AG08395 (cell line): ENCODE results near the gene WNT16.

ENCODE experiments used
- DNase-seq: peaks from one replicate; pipeline ENCODE4 v3.0.0; 2012; ENCODE audit warnings: mixed read lengths, low spot score

Gene WNT16

DNA sequence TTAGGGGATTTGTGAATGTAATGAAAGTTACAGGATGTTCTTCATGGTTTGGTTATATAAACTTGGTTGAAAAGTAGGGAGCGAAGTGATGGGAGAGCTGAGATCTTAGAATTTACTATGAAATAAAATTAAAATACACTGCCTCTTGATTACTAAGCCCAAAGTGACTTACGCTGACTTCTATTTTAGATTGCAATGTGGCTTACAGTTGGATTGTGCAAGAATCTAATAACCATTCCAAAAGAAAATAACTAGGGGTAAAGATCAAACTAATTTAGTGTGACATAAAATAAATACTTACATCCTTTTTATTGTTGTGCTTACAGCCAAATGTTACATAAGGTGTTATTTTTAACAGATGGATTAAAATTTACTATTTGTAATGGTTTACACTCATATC lies 15.3 kb downstream of the WNT16 start:
- no peak for DNase-seq

DNA sequence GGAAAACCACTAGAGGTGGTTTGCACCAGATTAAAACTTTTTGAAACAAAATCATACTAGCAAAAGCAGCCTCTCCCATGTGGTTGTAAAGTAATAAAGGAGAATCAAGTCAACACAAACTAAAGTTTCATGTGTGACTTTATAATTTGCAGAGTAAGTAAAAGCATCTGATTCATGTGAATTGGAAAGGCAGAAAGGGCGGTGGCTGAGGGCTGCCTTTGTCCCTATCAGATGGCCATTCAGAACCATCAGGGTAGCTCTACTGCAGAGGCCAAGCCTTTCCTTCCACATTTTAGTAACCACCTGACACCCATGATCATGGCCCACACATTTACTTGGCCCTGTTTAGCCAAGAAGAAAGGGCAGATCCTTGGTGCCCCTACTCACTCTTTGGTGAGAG lies 15.7 kb downstream of the WNT16 start:
- DNase-seq: no peak

DNA sequence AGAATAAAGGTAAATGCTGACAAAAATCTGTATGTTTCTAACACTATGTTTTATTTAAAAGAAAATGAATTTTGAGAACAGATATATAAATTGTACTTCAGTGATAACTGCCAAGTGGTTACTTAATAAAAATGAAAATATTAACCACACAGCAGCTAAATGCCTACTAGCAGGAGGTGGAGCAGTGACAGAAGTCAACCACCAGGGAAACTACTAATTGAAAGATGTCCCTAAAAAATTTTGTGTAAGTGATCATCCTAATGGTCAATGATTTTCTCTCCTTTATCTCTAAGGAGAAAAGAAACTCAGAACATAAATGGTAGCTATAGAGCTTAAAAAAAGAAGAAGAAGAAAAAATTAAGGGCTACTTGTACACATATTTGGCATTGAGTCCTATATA lies 22.9 kb downstream of the WNT16 start:
- DNase-seq: no peak

DNA sequence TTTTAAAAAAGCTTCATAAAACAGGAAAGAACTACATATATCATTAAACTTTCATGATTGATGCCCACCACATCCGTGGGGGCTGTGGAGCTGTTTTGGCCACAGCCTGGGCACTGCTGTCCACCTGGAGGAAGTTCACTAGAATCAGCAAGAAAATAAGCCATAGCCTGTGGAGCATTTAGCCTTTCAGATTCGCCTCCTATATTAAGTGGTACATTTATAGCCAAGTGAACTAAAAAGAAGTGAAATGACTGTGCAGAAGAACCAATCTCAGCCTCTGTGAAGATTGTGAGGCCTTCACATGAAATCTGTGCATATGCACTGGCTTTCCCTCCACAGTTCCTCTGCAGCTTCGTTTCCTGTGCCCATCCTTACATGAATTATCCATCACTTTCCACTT lies 23.5 kb downstream of the WNT16 start:
- no peak for DNase-seq

DNA sequence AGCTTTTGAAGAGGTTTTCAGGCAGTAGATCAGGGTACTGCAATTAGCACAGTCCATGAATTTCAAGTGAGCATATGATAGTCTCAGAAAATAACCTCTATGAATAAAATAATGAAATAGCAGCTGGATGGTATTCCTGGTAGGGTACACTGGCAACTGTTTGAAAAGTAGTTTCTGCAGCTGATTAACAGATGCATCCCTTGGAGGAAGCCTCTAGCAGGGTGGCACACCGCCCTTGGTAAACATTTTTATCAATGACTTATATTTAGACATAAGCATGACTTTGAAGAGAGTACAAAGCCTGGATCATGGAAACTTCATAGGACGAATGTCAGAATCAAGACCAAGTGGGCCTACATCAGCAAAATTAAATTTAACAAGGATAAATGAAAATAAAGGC lies 26.8 kb downstream of the WNT16 start:
- DNase-seq: no peak

DNA sequence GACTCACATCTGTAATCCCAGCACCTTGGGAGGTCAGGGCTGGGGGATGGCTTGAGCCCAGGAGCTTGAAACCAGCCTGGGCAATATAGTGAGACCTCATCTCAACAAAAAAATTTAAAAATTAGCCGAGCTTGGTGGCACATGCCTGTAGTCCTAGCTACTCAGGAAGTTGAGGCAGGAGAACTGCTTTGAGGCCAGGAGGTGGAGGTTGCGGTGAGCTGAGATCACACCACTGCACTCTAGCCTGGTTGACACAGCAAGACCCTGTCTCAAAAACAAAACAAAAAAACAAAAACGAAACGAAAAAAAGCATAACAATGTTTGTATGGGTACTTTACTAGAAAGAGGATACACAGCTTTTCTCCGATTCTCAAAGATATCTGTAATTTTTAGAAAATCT lies 31.8 kb downstream of the WNT16 start:
- no peak for DNase-seq

DNA sequence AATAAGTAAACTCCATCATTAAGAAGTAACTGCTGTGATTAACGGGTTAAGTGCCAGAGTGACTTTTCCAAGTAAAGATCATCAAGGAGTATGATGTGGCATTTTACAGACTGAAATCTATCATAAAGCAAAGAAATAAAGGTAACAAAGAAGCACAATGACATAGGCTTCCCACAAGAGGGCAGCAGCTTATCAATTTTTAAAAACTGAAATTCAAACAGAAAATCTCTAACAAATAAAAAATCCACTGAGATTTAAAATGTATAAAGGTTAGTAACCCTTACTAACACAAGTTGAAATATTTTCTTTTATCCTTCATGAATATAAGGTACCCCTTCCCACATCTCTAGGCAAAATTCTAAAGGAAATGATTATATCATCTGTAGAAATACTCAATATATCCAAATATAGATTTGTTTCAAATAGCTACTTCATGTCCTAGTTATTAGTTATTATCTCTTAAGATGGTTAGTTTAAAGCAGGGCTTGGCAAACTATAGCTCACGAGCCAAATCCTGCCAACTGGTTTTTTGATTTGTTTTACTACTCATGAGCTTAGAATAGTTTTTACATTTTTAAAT lies 38.1 kb downstream of the WNT16 start:
- DNase-seq: peak; percentile 43

DNA sequence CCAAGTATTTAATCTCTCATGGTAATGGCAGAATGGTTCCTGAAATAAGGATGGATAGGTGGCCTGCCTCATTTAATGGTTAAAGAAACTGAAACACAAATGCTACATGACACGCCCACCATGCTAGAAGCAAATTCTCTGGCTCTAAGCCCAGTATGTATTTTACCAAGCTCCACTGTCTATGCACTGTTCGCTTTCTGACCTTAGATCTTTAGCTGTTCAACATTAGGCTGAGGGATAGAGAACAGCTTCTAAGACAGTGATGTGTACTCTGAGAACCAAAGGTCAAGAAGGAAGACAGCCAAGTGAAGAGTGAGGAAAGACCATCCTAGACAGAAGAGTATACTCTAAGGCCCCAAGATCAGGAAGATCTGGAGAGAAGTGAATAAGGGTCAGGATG lies 40.7 kb downstream of the WNT16 start:
- no peak for DNase-seq

DNA sequence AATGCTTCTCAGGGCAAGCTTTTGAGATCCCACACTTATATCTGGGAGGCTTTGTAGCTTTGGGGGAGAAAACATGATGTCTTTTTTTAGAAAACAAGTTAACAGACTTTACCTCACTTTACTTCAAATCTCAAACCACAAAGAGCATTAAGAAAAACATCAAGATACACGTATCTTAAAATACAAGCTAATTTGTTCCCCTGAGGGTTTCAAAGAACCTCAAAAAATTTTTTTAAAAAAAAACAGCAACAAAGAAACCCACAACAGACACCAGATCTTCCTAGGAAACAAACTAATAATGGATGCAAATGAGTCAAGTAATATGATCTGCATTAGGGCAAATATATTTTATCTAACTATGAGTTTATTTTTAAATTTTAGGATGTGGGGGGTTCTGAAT lies 42.6 kb downstream of the WNT16 start:
- no peak for DNase-seq

DNA sequence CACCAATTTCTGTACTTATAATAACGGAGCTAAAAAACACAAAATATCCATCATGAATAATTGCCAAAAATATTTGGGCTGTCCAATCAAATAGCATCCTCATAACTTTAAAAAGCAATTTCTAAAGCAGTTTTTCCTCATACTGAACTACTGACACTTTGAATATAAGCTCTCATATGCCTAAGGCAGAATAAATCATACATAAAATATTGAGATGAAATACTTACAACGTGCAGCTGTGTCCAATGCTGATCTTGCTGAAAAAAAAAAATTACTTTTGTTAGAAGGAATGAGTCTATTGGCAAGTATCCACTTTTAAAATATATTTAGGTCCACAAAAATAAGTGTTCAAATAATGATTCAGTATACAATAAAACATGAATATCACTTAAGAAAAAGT lies 43.1 kb downstream of the WNT16 start:
- DNase-seq: no peak

DNA sequence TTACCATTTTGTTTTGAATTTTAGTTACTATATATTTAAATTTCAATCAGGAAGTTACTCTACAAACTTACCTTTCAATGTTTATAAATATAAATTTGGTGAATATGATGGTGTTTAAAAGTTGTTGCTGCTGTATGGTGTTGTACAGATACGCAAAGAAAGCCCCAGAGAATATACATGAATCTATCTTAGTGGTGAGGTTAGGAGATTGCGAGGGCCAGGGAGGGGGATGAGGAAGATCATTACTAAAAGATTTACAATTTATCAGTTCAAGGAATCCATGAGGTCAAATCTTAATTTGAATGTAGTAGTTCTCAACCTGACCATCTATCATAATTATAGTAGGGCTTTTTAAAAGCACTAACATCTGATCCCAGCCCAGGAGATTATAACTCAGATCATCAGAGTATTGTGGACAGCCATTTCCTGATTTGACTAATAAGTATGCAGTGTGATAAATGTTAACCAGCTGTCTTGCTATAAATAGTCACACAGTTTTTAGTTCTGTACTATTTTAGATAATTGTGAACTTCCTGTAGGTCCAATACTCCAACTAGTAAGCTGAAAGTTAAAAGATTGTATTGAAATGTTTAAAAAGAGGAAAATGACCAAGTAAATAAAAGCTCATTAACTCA lies 43.7 kb downstream of the WNT16 start:
- DNase-seq: peak; percentile 11

DNA sequence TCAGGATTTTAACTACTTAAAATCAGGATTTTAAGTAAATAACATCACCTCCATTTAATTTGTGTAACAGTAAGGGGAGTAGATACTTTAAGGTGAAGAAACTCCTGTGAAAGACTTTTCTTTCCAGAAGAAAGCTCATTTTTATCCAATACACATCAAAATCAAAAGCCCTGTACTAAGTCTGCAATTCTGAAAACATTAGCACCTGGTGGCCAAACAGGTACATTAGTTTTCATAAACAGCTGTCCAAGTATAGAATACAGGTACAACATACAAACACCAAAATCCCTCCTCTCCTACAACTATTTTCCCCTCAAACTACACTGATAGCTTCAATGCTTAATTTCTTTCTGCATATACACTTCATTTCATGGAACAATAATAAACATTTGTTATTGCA lies 44.4 kb downstream of the WNT16 start:
- DNase-seq: no peak

DNA sequence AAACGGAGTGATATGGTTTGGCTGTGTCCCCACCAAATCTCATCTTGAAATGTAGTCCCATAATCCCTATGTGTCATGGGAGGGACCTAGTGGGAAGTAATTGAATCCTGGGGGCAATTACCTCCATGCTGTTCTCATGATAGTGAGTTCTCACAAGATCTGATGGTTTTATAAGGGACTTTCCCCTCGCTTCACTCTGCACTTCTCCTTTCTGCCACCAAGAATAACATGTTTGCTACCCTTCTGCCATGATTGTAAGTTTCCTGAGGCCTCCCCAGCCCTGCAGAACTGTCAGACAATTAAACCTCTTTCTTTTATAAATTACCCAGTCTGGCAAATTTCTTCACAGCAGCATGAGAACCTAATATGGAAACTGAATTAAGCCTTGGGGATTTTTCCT lies 48.2 kb downstream of the WNT16 start:
- DNase-seq: no peak

DNA sequence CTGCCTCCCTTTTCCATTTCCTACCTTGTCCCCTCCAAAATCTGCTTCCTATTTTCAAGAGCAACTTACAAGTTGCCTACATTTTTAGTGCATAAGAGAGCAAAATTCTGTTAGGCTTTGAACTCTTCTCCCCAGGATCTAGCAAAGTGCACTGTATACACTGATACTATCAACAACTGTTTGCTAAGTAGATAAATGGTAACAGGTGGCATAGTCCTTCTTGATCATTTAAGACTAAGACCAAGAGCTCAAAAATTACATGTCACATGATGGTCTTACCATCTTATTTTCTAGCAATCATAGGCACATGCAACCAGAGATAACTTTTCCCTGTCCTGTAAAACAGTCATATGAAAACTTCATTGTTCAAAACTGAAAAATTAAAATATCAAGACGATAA lies 51.1 kb downstream of the WNT16 start:
- DNase-seq: no peak

DNA sequence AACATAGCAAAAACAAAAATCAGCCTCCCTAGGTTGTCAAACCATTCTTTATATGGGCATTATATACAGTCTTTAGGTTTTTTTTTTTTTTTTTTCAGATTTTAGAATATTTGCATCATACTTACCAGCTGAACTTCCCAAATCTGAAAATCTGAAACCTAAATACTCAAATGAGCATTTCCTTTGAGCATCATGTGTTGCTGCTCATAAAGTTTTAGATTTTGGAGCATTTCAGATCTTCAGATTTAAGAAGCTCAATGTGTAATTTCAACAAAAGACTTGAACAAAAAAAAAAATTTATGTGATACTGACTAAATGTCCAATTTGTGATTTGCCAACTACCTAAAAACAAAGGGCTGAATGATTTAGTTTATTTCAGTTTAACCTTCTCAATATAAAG lies 53.7 kb downstream of the WNT16 start:
- DNase-seq: no peak

DNA sequence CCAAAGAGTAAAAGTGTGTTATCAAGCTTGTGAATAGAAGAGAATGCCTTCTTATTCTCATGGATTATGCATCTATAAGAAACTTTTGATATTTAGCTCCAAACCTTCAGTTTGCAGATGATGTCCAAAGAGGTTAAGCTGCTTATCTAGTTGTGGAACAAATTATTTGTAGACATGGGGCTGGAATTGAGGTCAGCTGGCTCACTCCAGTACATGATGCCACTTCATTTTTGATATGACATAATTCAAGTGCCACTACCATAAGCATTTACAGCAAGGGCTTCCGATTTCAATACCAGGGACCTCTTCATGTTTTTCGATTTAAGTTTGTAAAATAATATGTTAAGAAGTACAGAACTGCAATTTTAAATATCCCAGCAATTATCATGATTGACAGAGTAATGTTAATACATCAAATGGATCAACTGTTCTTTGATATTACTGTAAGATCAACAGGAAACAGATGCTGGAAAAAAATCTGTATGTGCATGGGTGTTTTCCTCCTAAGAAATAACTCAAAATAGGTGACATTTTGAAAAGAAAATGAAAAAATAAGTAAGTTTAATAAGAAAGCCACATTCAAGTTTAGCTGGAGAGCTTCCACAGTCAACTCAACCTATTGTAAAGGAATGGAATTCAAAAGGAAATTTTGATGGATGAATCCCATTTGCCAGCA lies 54.6 kb downstream of the WNT16 start:
- DNase-seq: no peak

DNA sequence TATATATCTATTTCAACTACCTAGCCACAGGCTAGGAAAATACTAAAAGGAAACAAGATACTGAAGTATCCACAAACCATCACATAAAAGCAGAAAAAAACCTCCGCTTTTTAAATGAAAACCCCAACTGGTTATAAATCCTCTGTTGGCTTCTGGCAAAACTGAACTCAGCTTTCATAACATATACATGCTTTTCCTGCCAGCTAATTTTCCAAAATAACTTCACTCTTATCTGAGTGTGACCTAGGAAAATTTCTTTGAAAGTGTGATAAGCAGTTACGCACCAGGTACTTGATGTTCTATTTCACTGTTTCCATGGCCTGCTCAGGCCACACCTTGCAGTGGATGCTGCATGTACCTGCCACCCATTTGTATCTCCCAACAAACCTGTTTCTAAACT lies 55.5 kb downstream of the WNT16 start:
- no peak for DNase-seq

DNA sequence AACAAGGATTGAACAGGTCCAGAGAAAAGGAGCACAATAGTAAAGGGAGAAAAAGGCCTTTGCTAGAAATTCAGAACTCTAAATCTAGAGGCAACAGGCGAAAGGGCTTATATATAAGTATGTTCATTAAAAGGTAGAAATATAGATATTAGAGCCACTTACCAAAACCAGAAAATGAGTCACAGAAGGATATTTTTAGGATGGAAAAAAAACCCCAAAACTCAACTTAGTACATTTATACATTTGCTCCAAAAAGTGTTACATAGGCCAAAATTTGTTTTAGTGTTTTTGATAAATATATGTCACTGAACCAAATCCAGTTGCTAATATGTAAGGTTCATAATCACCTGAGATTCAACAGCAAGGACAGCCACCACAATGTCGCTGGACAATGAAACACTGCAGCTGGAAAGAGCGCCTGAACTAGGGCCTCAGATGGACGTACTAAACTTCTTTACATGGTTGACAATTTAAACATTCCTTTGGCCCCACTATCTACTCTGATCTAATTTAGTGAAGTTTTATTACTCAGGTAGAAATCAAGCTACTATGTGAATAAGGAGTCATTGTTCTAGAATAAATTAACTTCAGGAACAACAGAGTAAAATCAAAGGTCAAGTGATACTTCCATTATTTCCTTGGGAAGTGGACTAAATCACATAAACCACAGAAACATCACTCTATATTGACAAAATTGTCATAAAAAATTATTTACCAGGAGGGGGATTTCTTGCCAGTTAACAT lies 56.4 kb downstream of the WNT16 start:
- DNase-seq: no peak

DNA sequence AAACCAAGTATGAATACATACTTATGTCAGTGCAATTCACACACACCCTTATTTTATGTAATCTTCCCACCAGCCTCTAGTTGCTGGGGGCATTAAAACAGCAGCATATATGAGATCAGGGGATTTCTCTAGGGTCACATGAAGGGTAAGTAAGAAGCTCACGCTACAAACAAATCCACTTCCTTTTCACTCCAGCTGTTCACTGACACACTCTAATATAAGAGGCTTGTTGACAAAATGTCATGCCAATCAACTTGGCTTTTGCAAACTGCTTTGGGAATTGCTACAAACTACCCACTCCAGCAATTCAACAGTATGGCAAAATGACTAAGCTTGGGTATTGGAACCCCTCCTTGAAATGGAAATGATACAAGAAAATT lies 57.0 kb downstream of the WNT16 start:
- DNase-seq: no peak

DNA sequence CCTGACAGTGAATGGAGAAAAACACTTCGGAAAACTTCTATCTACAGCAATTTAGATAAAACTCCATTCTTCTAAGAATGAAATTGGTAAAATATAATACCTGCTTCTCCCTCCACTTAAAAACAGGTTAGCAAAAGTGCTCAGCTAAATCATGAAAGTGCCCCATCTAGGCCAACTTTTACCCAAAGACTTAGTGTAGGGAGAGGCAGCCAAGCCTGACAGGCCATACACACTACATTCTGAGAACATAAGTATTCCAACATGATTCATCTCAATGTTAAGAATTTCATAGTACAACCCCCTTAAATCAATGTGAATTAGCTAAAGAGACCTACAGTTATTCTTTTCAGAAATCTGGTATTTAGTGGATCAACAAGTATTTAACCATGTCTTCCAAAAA lies 60.1 kb downstream of the WNT16 start:
- no peak for DNase-seq

DNA sequence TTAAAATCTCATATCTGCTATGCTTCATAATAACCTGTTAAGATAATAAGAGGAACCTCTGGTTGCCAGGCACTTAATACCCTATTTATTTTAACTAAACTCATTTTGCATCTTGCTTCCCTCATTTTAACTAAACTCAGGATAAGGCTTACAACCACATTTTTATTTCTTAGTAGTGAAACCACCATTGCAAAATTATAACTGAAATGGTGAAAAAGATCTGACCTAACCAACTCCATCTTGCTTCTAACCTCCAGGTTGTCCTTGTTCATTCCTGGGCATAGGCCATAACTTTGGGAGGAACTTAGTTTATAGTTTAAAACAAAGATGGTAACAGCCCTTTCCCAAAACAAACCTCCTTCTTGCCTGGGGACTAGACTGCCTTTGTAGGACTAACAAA lies 61.3 kb downstream of the WNT16 start:
- no peak for DNase-seq

DNA sequence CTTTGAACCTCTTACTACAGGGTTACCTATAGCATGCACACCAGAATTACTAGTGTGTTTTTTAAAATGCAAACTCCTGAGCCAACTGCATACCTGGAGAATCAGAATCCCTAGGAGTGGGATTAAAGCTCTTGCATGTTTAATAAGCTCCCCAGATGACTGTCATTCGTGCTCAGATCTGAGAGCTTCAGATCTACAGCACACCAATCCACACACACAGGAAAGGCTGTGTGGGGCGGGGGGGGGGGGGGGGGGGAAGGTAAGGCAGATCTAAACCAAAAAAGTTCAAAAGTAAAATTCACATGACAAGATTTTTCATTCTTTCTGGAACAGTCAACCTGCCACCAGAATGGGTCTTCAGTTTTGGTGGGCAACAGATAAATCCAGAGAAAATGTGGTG lies 61.8 kb downstream of the WNT16 start:
- DNase-seq: no peak
